Measurements from ENCODE around the gene RAET1E. TPM values are rescaled to one million over a fixed set of nuclear protein-coding genes. Genes with fewer than 3 reads are reported as not detected.

RAET1E gene
- total and polyA plus RNA-seq, 2 experiments from 2014 or later = not detected

- TF ChIP-seq ZNF331 (CRISPR knock-in tag; IDR thresholded peaks at IDR 0.05; ENCODE audit: low read depth) (no peak), POLR2AphosphoS5 (IDR thresholded peaks at IDR 0.05; ENCODE audit: low read depth) (no peak), EZH2phosphoT487 (IDR thresholded peaks at IDR 0.05; ENCODE audit: unreplicated experiment) (no peak), ZNF462 (CRISPR knock-in tag; IDR thresholded peaks at IDR 0.05) (no peak), ZNF114 (CRISPR knock-in tag; IDR thresholded peaks at IDR 0.05) (no peak), CTCF (conservative IDR thresholded peaks at IDR 0.05; ENCODE audit: low read depth in 2 of 2) (no peak), JUNB (IDR thresholded peaks at IDR 0.05; ENCODE audit: unreplicated experiment) (no peak), STAT1 (IDR thresholded peaks at IDR 0.05; ENCODE audit: unreplicated experiment) (no peak)
- no peak overlapping the region for H3K4me3 Mint-ChIP-seq
- H3K27me3 Mint-ChIP-seq (ENCODE audit: insufficient read depth, low read depth, poor library complexity) = peaks cover 2% of the 10 kb centered on the region
- Histone ChIP-seq H3F3A (replicated peaks; ENCODE audit: low read depth) (no peaks in the 10 kb centered on the region), H3K9me2 (ENCODE audit: insufficient read depth) (no peaks in the 10 kb centered on the region), H3K4me1 (ENCODE audit: insufficient read depth) (no peaks in the 10 kb centered on the region), H3K27ac (ENCODE audit: low read depth) (no peak overlapping the region), H3K27me3 (ENCODE audit: insufficient read depth) (no peaks in the 10 kb centered on the region), H4K20me1 (replicated peaks; ENCODE audit: insufficient read depth) (no peaks in the 10 kb centered on the region), H2AFZ (no peak overlapping the region), H3K79me2 (replicated peaks; ENCODE audit: insufficient read depth) (no peaks in the 10 kb centered on the region), H3K4me3 (no peak overlapping the region), H3K36me3 (ENCODE audit: insufficient read depth) (no peaks in the 10 kb centered on the region; the same call in 1 of the 2 replicates), H3K4me2 (no peak overlapping the region)
- peaks cover 13% of the 10 kb centered on the region for H3K36me3 Mint-ChIP-seq (ENCODE audit: low read depth)
- peaks cover 34% of the 10 kb centered on the region for H3K9me3 Mint-ChIP-seq
- H3K27ac Mint-ChIP-seq = no peak overlapping the region
- no peak for ATAC-seq
- DNase-seq (ENCODE audit: low spot score) = no peak
- no peaks in the 10 kb centered on the region; the same call in 2 of the 3 replicates for H3K4me1 Mint-ChIP-seq
Observed at GRCh38 chr6:149905371-149905910, 7.5 kb upstream of the RAET1E start.
